VCaP (cell line): ENCODE data around the gene PPP1CA.

ENCODE experiments used
- H3K27ac ChIP-seq: fragments of 450-650 bp; 2 replicates; pipeline ENCODE4 v1.5.1; 2017
- TF ChIP-seq, protein P1 (sequence below): fragments of 450-650 bp; conservative IDR thresholded peaks from 2 replicates; pipeline ENCODE4 v1.5.1; 2017; ENCODE audit warnings: mild to moderate bottlenecking, moderate library complexity

PPP1CA gene

GRCh38 chr11:67369275-67369674 lies 32.4 kb downstream of the PPP1CA start:
- TF ChIP-seq, protein P1, sequence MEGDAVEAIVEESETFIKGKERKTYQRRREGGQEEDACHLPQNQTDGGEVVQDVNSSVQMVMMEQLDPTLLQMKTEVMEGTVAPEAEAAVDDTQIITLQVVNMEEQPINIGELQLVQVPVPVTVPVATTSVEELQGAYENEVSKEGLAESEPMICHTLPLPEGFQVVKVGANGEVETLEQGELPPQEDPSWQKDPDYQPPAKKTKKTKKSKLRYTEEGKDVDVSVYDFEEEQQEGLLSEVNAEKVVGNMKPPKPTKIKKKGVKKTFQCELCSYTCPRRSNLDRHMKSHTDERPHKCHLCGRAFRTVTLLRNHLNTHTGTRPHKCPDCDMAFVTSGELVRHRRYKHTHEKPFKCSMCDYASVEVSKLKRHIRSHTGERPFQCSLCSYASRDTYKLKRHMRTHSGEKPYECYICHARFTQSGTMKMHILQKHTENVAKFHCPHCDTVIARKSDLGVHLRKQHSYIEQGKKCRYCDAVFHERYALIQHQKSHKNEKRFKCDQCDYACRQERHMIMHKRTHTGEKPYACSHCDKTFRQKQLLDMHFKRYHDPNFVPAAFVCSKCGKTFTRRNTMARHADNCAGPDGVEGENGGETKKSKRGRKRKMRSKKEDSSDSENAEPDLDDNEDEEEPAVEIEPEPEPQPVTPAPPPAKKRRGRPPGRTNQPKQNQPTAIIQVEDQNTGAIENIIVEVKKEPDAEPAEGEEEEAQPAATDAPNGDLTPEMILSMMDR: no peak
- H3K27ac ChIP-seq: no peak overlapping the region

DNA sequence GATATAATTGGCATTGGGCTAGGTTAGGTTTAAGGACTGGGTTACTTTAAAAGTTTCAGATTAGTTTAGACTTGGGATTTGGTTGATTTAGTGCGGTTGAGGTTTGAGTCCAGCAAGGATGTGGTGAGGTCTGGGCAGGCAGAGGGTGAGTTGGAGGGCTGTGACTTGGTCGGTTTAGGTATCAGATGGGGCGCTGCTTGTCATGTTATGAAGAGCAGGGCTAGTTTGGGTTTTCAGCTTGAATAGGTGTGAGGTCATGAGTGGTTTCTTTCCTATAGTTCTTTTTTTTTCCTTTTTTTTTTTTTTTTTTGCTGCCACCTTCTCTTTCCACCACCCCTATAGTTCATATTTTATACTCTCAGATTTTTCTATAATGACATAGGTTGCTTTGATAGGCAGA lies 33.0 kb downstream of the PPP1CA start:
- TF ChIP-seq, protein P1: no peak
- no peak overlapping the region for H3K27ac ChIP-seq

- H3K27ac ChIP-seq: no peak overlapping the region
- TF ChIP-seq, protein P1: no peak
Measured at GRCh38 chr11:67367761-67368227, 33.9 kb downstream of the PPP1CA start.

DNA sequence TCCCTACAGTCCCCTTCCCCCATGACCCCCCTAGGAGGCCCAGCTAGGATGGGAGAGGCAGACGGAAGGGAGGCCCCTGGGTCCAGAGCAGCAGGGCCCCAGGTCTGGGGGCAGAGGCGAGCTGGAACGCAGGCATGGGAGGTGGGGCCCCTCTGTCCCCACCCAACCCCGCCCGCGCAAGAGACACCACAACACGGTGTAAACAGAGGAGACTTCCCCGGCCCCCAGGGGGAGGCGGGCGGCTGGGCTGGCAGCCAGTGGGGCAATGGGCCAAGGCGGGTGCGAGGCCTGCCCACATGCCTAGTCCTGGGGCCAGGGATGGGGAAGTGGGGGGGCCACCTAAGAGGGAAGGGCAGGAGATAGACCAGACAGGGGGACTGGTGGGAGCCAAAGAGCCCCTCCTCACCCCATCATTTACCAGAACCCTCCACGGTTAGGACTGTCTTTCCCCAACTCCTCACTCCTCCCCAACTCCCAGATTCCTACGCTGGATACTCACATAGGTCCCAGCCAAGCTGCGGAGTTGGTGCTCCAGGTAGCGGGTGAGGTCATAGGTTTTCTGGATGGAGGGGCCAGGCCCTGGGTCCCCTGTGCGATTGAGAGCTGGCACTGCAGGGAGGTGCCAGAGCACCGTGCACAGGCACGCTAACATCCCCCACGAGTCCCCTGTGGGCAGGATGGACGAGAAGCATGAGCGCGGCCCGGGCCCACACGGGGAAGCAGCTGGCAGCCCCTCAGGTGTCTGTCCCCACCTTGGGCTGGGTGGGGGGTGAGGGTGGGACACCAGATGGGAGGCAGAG lies 34.5 kb downstream of the PPP1CA start:
- H3K27ac ChIP-seq: no peak overlapping the region
- TF ChIP-seq, protein P1: no peak

- no peak overlapping the region for H3K27ac ChIP-seq
- TF ChIP-seq, protein P1: no peak
Measured at GRCh38 chr11:67366546-67366945, 35.1 kb downstream of the PPP1CA start.

DNA sequence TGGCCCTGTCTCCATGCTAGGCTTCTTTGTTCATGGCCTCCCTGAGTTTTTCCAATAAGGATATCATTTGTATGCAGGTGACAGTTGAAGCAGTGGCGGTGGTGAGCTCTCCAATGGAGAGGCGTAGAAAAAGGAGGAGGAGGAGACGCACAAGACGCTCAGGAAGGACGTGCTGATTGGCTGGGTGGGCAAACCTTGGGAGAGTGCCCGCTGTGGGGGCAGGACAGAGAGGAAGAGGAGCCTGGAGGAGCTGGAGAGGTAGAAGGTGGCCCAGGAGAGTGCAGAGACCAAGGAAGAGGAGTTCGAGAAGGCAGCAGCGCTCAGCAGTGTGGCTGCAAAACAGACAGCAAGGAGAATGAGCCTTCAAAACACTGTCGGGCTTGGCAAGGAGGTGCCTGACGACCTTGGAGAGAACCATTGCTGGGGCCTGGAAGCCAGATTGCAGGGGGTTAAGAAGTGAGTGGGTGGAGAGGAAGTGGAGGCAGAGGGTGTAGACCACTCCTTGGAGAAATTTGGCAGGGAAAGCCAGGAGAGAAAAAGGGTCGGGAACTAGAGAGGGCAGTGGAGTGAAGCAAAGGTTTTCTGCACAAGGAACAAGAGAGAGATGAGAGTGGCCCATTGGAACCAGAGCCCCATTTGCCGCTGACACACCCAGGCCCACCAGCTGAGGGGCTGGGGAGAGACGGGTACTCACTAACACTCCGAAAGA lies 35.8 kb downstream of the PPP1CA start:
- TF ChIP-seq, protein P1: no peak
- no peak overlapping the region for H3K27ac ChIP-seq
